Large intestine (tissue), 3 donors: ENCODE measurements around the gene NUB1. TPM values are rescaled to one million over a fixed set of nuclear protein-coding genes. Genes with fewer than 3 reads are reported as not detected.

ENCODE experiments used
- DNase-seq, 2 donors: peaks; one replicate each; pipeline versions ENCODE4 v3.0.0 to v3.0.0-alpha.2; 2013
- H3K27ac ChIP-seq: one replicate; pipeline ENCODE4 v1.5.1; 2013; ENCODE audit warnings: low read length
- H3K27me3 ChIP-seq: 2 replicates; pipeline ENCODE4 v1.6.1; 2013; ENCODE audit warnings: low read length; ENCODE audit not compliant: control insufficient read depth, insufficient read depth
- H3K36me3 ChIP-seq: 2 replicates; pipeline ENCODE4 v1.6.1; 2013; ENCODE audit warnings: low read length; ENCODE audit not compliant: control insufficient read depth, insufficient read depth
- H3K4me1 ChIP-seq: one replicate; pipeline ENCODE4 v1.6.1; 2013; ENCODE audit warnings: low read length; ENCODE audit not compliant: control insufficient read depth, insufficient read depth
- H3K4me3 ChIP-seq: one replicate; pipeline ENCODE4 v1.5.1; 2013; ENCODE audit warnings: low read length
- H3K9me3 ChIP-seq: one replicate; pipeline ENCODE4 v1.6.1; 2013; ENCODE audit warnings: mild to moderate bottlenecking, low read depth, low read length, moderate library complexity; ENCODE audit not compliant: control insufficient read depth
- WGBS: methylation state at CpG from one replicate; pipeline ENCODE4 v1.1.5; 2013; ENCODE audit warnings: low lambda C conversion rate; ENCODE audit not compliant: insufficient coverage; 5-methylcytosine and 5-hydroxymethylcytosine counted together
- polyA plus RNA-seq: library from polyadenylated mRNA; unstranded; fragments of 120-200 nt; gene quantifications from one replicate; pipeline ENCODE4 v1.2.1, GENCODE V29; 2013

Gene NUB1
- polyA plus RNA-seq, 1 donor, result 52.5 TPM

GRCh38 chr7:151410405-151411390, 69.1 kb downstream of the NUB1 start:
- H3K4me3 ChIP-seq, result peak overlapping the region; percentile 63
- peak in 1 of 2 donors; percentile 49 for DNase-seq
- H3K36me3 ChIP-seq, result no peaks in the 10 kb centered on the region
- H3K4me1 ChIP-seq, result peaks cover 17% of the 10 kb centered on the region
- peaks cover 64% of the 10 kb centered on the region for H3K27me3 ChIP-seq
- no CpG with 5 or more reads among the region's 55 CpGs for WGBS
- peak overlapping the region; percentile 17 for H3K27ac ChIP-seq
- H3K9me3 ChIP-seq, result peaks cover 9% of the 10 kb centered on the region

- peaks cover 9% of the 10 kb centered on the region for H3K9me3 ChIP-seq
- DNase-seq, result no peak
- H3K27ac ChIP-seq, result no peak overlapping the region
- H3K36me3 ChIP-seq, result no peaks in the 10 kb centered on the region
- WGBS, result no CpG with 5 or more reads among the region's 6 CpGs
- no peak overlapping the region for H3K4me3 ChIP-seq
- peaks cover 17% of the 10 kb centered on the region for H3K4me1 ChIP-seq
- peaks cover 62% of the 10 kb centered on the region for H3K27me3 ChIP-seq
Observed at GRCh38 chr7:151411551-151411950, 69.9 kb downstream of the NUB1 start.

- Histone ChIP-seq H3K9me3 (peaks cover 9% of the 10 kb centered on the region), H3K36me3 (no peaks in the 10 kb centered on the region), H3K4me3 (no peak overlapping the region), H3K4me1 (peaks cover 17% of the 10 kb centered on the region), H3K27me3 (peaks cover 61% of the 10 kb centered on the region), H3K27ac (no peak overlapping the region)
- no peak for DNase-seq
- WGBS, result no CpG with 5 or more reads among the region's 4 CpGs
Observed at GRCh38 chr7:151412318-151412717, 70.7 kb downstream of the NUB1 start.

- peaks cover 62% of the 10 kb centered on the region for H3K27me3 ChIP-seq
- 100% methylated on average over 2 of the region's 4 CpGs for WGBS
Observed at GRCh38 chr7:151413241-151413640, 71.6 kb downstream of the NUB1 start.

GRCh38 chr7:151415375-151416105, 73.9 kb downstream of the NUB1 start:
- 100% methylated on average over 2 of the region's 3 CpGs for WGBS

More at GRCh38 chr7:151413241-151413640, 71.6 kb downstream of the NUB1 start:
- Histone ChIP-seq H3K4me1 (peaks cover 17% of the 10 kb centered on the region), H3K36me3 (no peaks in the 10 kb centered on the region), H3K4me3 (no peak overlapping the region), H3K27ac (no peak overlapping the region), H3K9me3 (peaks cover 9% of the 10 kb centered on the region)
- DNase-seq, result no peak

GRCh38 chr7:151416112-151416940, 74.7 kb downstream of the NUB1 start:
- H3K27me3 ChIP-seq, result peaks cover 34% of the 10 kb centered on the region
- DNase-seq, result no peak
- H3K27ac ChIP-seq, result no peak overlapping the region
- H3K36me3 ChIP-seq, result no peaks in the 10 kb centered on the region
- no CpG with 5 or more reads among the region's 10 CpGs for WGBS
- H3K9me3 ChIP-seq, result no peaks in the 10 kb centered on the region
- no peak overlapping the region for H3K4me3 ChIP-seq
- H3K4me1 ChIP-seq, result no peaks in the 10 kb centered on the region

More at GRCh38 chr7:151415375-151416105, 73.9 kb downstream of the NUB1 start:
- no peak for DNase-seq
- H3K9me3 ChIP-seq, result peaks cover 3% of the 10 kb centered on the region
- H3K36me3 ChIP-seq, result no peaks in the 10 kb centered on the region
- peaks cover 4% of the 10 kb centered on the region for H3K4me1 ChIP-seq
- H3K27me3 ChIP-seq, result peaks cover 42% of the 10 kb centered on the region
- H3K27ac ChIP-seq, result no peak overlapping the region
- H3K4me3 ChIP-seq, result no peak overlapping the region

- Histone ChIP-seq H3K27me3 (peaks cover 28% of the 10 kb centered on the region), H3K36me3 (no peaks in the 10 kb centered on the region), H3K9me3 (no peaks in the 10 kb centered on the region), H3K4me3 (no peak overlapping the region), H3K27ac (no peak overlapping the region), H3K4me1 (no peaks in the 10 kb centered on the region)
- WGBS, result 80% methylated on average over 1 of the region's 11 CpGs
- DNase-seq, result no peak
Observed at GRCh38 chr7:151416941-151417315, 75.3 kb downstream of the NUB1 start.

- DNase-seq, result no peak
- Histone ChIP-seq H3K4me1 (no peaks in the 10 kb centered on the region), H3K9me3 (no peaks in the 10 kb centered on the region), H3K36me3 (no peaks in the 10 kb centered on the region), H3K27me3 (peaks cover 12% of the 10 kb centered on the region), H3K27ac (no peak overlapping the region), H3K4me3 (no peak overlapping the region)
- no CpG with 5 or more reads among the region's 5 CpGs for WGBS
Observed at GRCh38 chr7:151420144-151420543, 78.5 kb downstream of the NUB1 start.

GRCh38 chr7:151422212-151422611, 80.6 kb downstream of the NUB1 start:
- Histone ChIP-seq H3K4me3 (no peak overlapping the region), H3K4me1 (no peaks in the 10 kb centered on the region), H3K27ac (no peak overlapping the region), H3K27me3 (peaks cover 6% of the 10 kb centered on the region), H3K36me3 (no peaks in the 10 kb centered on the region), H3K9me3 (no peaks in the 10 kb centered on the region)
- WGBS, result no CpG with 5 or more reads among the region's 5 CpGs
- no peak for DNase-seq

GRCh38 chr7:151423226-151423625, 81.6 kb downstream of the NUB1 start:
- H3K9me3 ChIP-seq, result no peaks in the 10 kb centered on the region
- H3K4me1 ChIP-seq, result no peaks in the 10 kb centered on the region
- no peak overlapping the region for H3K4me3 ChIP-seq
- no CpG with 5 or more reads among the region's 7 CpGs for WGBS
- no peaks in the 10 kb centered on the region for H3K36me3 ChIP-seq
- H3K27ac ChIP-seq, result no peak overlapping the region
- DNase-seq, result no peak
- H3K27me3 ChIP-seq, result peaks cover 9% of the 10 kb centered on the region
